Colonic mucosa (tissue), 4 donors: ENCODE results near the gene PIM2. TPM values are rescaled to one million over a fixed set of nuclear protein-coding genes. Genes with fewer than 3 reads are reported as not detected.

ENCODE experiments used
- DNase-seq: peaks from one replicate; pipeline ENCODE4 v3.0.0-alpha.2; 2020
- H3K27ac ChIP-seq: fragments of 200-600 bp; one replicate; pipeline ENCODE4 v1.8.0; 2021
- H3K27me3 ChIP-seq: fragments of 200-600 bp; one replicate; pipeline ENCODE4 v1.8.0; 2021
- H3K36me3 ChIP-seq: fragments of 200-600 bp; one replicate; pipeline ENCODE4 v1.8.0; 2021
- H3K4me1 ChIP-seq: fragments of 200-600 bp; one replicate; pipeline ENCODE4 v1.8.0; 2021; ENCODE audit warnings: mild to moderate bottlenecking
- H3K4me3 ChIP-seq: fragments of 200-600 bp; one replicate; pipeline ENCODE4 v1.8.0; 2021
- H3K9ac ChIP-seq, 2 donors: one replicate each; pipeline ENCODE4 v1.7.0; 2013; ENCODE audit warnings: control low read depth in 2 of 2, low read depth in 2 of 2, low read length in 2 of 2
- H3K9me3 ChIP-seq: fragments of 200-600 bp; one replicate; pipeline ENCODE4 v1.8.0; 2021
- CTCF ChIP-seq: fragments of 200-600 bp; IDR thresholded peaks from one replicate; pipeline ENCODE4 v1.8.0; 2022; ENCODE audit warnings: antibody characterized with exemption, mild to moderate bottlenecking
- intact Hi-C: fragments of 100-400 bp; cut with DNase I; formaldehyde crosslinking; loops from one replicate; pipeline ENCODE4 v1.14.1; 2022
- total RNA-seq, 2 donors: library from RNA; stranded (reverse); fragmentation: NEBNext Ultra II Directional in 1 of 2; extraction: Animal tissue kit (Norgen Biotek cat#: 25700) in 1 of 2; gene quantifications; one replicate each; pipeline ENCODE4 v1.2.1, GENCODE V29; 2021
- donor health status: healthy.
- donor health status: DM: no; HTN: no; CAD: no.
- donor health status: DM: no; HTN: no; CAD: no.

The PIM2 gene
- total RNA-seq, 2 donors from 2014 or later: 14.3 to 18.8 TPM

- DNase-seq: no peak
- Histone ChIP-seq H3K4me3 (no peak overlapping the region), H3K27me3 (no peaks in the 10 kb centered on the region), H3K9me3 (no peaks in the 10 kb centered on the region), H3K27ac (no peak overlapping the region), H3K4me1 (no peaks in the 10 kb centered on the region), H3K36me3 (no peaks in the 10 kb centered on the region), H3K9ac (no peak overlapping the region)
- intact Hi-C loops: no loop called here
- no peak for TF ChIP-seq CTCF
Observed at GRCh38 chrX:48920718-48921104, 1.9 kb upstream of the PIM2 start.

GRCh38 chrX:48919947-48920717 is 1.3 kb upstream of the PIM2 start:
- intact Hi-C loops: no loop called here
- Histone ChIP-seq H3K4me1 (no peaks in the 10 kb centered on the region), H3K36me3 (no peaks in the 10 kb centered on the region), H3K9me3 (no peaks in the 10 kb centered on the region), H3K4me3 (no peak overlapping the region), H3K27ac (peak overlapping the region; percentile 76), H3K9ac (peak overlapping the region in 1 of 2 donors; percentile 39), H3K27me3 (no peaks in the 10 kb centered on the region)
- no peak for TF ChIP-seq CTCF
- DNase-seq: no peak

- H3K4me1 ChIP-seq: no peaks in the 10 kb centered on the region
- peak overlapping the region; percentile 76 for H3K27ac ChIP-seq
- no peaks in the 10 kb centered on the region for H3K9me3 ChIP-seq
- H3K4me3 ChIP-seq: peak overlapping the region; percentile 31
- no peaks in the 10 kb centered on the region for H3K36me3 ChIP-seq
- DNase-seq: no peak
- peak overlapping the region; percentile 43 to 63 for H3K9ac ChIP-seq
- no peak for TF ChIP-seq CTCF
- intact Hi-C loops: no loop called here
- no peaks in the 10 kb centered on the region for H3K27me3 ChIP-seq
Observed at GRCh38 chrX:48919360-48919841, 577 bp upstream of the PIM2 start.

- Histone ChIP-seq H3K27ac (peak overlapping the region; percentile 76), H3K4me1 (no peaks in the 10 kb centered on the region), H3K27me3 (no peaks in the 10 kb centered on the region), H3K4me3 (peak overlapping the region; percentile 57), H3K9me3 (no peaks in the 10 kb centered on the region), H3K36me3 (no peaks in the 10 kb centered on the region), H3K9ac (peak overlapping the region; percentile 78 to 81)
- intact Hi-C loops: no loop called here
- no peak for DNase-seq
- no peak for TF ChIP-seq CTCF
Observed at GRCh38 chrX:48918301-48918642, 552 bp downstream of the PIM2 start.

GRCh38 chrX:48917139-48918001 is 1.5 kb downstream of the PIM2 start:
- H3K4me1 ChIP-seq: no peaks in the 10 kb centered on the region
- peak overlapping the region; percentile 44 to 46 for H3K9ac ChIP-seq
- peak overlapping the region; percentile 57 for H3K4me3 ChIP-seq
- intact Hi-C loops: no loop called here
- peak; percentile 91 for DNase-seq
- H3K27ac ChIP-seq: peak overlapping the region; percentile 76
- H3K36me3 ChIP-seq: no peaks in the 10 kb centered on the region
- no peaks in the 10 kb centered on the region for H3K27me3 ChIP-seq
- no peaks in the 10 kb centered on the region for H3K9me3 ChIP-seq
- peak; percentile 95 for TF ChIP-seq CTCF
